Measurements from ENCODE around the gene ADGRA1.

GRCh38 chr10:133100186-133100585 is 12.5 kb downstream of the ADGRA1 start:
- TF ChIP-seq CTCF (IDR thresholded peaks at IDR 0.05 in 4 of 5, conservative IDR thresholded peaks at IDR 0.05 in 1 of 5) (no peak), POLR2A (IDR thresholded peaks at IDR 0.05) (no peak)

All from gastrocnemius medialis (tissue), 4 donors.